Endometrial microvascular endothelial cells (primary cell): ENCODE measurements around the gene PCDHGC5. TPM values are rescaled to one million over a fixed set of nuclear protein-coding genes. Genes with fewer than 3 reads are reported as not detected.

Source experiments
- in situ Hi-C: cut with HindIII; loops from 2 replicates; pipeline ENCODE4 v1.10.0; 2017; ENCODE audit warnings: low sequenced_read_pairs, low pct_unique_long_range_greater_than_20kb; ENCODE audit errors: inconsistent ontology term
- total RNA-seq: library from RNA; depleted of rRNA; stranded (reverse); fragments of >200 nt; gene quantifications from one replicate; pipeline ENCODE4 v1.2.3, GENCODE V29; 2015; ENCODE audit errors: inconsistent ontology term

Gene PCDHGC5
- total RNA-seq, 1 donor from 2014 or later: not detected

DNA sequence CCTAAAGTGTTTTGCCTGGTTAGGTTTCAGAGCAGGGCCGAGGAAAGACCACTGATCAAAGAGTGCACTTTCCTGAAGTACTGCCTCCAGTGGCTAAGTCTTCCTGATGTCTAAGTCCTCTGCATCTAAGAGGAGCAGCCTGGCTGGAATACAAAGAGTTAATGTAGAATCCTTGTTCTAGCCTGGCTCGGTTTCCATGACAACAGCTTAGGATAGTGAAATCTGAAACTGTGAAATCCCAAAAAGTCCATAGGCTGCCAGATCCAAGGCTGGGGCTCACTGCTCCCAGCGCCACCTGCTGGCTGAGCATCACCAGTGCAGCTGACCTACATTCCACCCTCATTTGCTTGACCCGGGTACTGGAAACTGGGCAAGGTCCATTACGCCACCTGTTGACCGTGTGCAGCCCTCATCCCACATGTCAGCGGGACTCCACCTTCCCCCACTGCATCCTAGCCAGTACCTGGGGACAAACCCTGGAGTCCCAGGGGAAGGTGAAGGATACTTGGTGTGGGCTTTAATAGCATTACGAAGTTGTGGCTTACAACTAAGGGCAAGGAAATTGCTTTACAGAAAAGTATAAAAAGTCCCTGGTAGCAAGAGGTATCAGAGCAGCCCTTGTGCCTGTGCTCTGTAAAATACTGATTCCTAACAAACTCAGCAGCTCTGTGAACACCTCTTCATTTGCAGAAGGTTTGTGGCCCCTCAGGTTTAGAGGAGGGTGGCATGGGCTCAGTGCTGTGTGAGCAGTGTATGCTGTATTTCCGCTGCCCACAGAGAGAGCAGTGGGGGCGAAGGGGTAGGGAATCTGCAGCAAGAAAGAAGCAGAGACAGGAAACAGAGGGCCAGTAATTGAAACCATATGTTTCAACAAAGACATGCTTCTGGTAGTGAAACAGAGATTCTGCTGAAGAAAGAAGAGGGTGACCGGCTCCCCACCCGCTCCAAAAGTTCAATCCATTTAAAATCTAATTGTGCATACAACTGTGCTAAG is 36.0 kb downstream of the PCDHGC5 start:
- in situ Hi-C loops: no loop called here

DNA sequence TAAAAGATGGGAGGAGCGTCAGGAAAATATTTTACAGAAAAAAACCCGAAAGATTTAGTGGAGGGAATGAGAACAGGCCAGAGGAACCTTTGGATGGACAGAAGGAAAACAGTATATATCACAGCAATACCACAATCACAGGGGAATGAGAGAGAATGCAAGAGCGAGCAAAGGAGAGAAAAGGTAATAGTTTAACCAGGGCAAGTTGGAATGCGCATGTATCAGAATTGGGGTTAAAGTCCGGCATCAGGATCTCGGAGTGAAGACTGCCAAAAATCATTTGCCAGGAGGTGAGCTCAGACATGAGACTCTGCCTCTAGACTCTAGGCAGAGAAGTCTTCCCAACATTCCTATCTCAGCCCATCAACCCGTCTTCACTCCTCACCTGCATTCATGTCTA is 36.8 kb downstream of the PCDHGC5 start:
- in situ Hi-C loops: no loop called here

DNA sequence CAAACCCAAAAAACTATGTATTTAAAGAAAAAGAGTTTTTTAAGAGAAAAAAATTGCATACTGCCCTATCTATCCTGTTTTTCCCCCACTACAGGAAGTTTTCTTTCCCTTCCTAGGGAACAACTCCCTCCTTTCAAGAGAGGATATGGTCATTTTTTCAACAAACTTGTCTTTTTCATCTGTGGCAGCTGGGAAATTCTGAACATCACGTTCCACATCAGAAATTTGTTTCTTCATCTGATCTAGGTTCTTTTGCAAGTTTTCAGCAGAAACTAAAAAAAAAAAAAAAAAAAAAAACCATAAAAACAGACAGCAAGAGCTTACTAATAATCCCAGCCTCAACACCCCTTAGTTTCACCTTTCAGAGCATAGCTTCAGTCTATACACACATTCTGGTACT is 38.5 kb downstream of the PCDHGC5 start:
- in situ Hi-C loops: no loop called here

DNA sequence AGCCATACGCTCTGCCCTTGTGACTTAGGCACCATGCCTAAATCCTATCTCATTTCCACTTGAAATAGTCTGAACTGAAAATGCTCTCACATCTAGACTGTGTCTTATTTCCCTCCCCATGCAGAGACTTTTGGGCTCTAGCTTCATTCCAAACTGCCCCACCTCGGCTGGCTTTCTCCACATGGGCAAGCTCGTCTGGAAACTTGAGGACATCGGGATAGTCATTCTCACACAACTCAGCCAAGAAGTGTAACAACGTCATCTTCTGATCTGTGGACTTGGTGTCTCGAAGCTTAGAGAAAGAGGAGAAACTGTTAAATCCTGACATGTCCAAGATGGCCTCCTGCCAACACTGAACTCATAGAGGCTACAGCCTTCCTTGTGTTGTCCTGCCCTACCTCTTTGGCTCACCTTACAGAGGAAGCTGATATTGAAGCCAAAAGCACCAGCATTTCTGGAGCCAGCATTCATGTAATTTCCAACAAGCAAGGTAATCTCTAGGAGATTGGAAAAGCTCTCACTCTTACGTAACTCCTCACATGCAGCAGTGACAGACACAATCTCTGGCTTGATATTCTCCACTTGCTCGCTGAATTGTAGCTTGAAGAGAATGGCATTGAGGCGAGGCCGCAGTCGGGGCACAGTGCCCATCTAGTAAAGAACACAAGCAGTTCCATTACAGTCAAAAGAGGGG is 39.6 kb downstream of the PCDHGC5 start:
- in situ Hi-C loops: no loop called here

DNA sequence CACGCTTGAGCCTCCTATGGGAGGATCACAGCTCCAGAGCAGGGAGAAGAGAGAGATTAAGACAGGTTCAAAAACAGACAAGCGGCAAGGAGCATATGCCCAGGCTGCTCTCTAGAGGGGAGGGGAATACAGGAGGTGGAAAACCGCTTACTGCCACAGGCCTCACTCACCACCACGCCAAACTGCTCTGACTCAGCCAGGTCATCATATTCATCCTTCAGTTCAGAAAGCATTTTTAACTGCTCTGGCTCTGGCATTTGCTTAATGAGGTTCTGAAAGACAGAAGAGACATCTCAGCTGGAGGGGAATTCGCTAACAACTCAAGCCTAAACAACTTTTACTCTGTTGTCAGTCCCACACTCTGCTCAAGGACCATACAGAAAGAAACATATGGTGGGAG is 40.1 kb downstream of the PCDHGC5 start:
- in situ Hi-C loops: no loop called here

DNA sequence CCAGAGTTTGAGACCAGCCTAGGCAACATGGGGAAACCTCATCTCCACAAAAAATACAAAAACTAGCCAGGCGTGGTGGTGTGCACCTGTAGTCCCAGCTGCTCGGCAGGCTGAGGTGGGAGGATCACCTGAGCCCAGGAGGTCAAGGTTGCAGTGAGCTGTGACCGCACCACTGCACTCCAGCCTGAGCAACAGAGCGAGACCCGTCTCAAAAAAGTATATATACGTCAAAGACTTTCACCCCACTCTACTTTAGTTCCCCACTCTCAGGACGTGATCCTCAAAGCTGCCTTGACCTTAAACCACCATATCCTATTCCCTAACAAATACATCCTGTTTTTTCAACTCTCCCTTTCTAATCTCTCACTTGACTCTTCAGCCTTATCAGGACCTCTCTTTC is 41.0 kb downstream of the PCDHGC5 start:
- in situ Hi-C loops: no loop called here

DNA sequence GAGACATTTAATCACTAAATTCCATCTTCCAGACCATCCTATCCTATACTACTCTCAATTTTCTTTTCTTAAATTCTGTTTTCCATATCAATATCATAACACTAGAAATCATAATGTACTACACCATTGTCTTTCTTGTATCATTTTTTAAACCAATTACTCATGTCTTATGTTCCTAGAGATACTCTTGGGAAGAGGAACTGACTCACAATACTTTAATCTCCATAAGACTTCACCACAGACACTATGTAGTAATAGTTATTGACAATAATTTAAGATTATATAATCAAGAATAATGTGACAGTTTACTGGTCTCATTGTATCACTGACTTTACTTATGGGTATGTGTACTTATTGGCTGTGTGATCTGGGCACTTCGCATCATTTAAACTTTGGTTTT is 43.8 kb downstream of the PCDHGC5 start:
- in situ Hi-C loops: no loop called here

DNA sequence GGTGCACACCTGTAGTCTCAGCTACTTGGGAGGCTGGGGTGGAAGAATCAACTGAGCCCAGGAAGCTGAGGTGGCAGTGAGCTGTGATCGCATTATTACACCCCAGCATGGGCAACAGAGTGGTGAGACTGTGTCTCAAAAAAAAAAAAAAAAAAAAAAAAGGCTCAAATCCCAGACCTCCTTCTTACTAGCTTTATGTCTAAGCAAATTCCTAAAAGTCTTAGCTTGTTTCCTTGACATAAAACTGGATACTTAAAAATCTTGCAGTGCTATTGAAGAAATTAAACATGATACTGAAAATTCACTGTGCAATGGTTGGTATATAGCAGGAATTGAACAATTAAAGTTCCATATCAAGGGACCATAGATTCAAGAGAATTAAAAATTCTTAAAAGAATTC is 45.0 kb downstream of the PCDHGC5 start:
- in situ Hi-C loops: no loop called here

DNA sequence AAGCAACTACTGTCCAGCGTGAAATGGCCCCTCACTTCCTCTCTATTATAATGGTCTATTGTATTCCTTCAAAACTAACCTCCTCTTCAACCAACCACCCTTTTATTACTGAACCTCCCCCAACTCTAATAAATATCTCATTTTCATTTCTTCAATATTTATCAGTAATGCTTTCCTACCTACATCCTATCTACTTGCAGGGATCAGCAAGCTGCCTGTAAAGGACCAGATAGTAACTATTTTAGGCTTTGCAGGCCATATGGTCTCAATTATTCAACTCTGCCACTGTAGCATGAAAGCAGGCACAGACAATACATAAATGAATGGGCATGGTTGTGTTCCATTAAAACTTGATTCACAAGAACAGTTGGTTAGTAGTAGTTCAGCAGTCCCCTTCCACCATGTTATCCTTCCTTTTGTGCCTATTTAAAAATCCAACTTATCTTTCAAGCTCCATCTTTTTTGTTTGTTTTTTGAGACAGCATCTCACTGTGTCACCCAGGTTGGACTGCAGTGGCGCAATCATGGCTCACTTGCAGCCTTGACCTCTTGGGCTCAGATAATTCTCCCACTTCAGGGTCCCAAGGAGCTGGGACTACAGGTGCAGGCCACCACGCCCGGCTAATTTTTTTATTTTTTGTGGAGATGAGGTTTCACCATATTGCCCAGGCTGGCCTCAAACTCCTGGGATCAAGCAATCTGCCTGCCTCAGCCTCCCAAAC is 45.8 kb downstream of the PCDHGC5 start:
- in situ Hi-C loops: no loop called here

Other genes with a start within 250 kb of the PCDHGC5 start
- not detected for gene PCDHB15, start 243.7 kb upstream of the PCDHGC5 start, total RNA-seq
- 0.09 TPM for gene SLC25A2, start 185.0 kb upstream of the PCDHGC5 start, total RNA-seq
- 45.0 TPM for gene TAF7, start 168.3 kb upstream of the PCDHGC5 start, total RNA-seq
- 0.09 TPM for gene PCDHGA1, start 158.6 kb upstream of the PCDHGC5 start, total RNA-seq
- gene PCDHGA2, start 150.3 kb upstream of the PCDHGC5 start, total RNA-seq: 0.84 TPM
- 1.3 TPM for gene PCDHGA3, start 145.3 kb upstream of the PCDHGC5 start, total RNA-seq
- 0.74 TPM for gene PCDHGB1, start 139.0 kb upstream of the PCDHGC5 start, total RNA-seq
- 3.2 TPM for gene PCDHGA4, start 134.1 kb upstream of the PCDHGC5 start, total RNA-seq
- gene PCDHGB2, start 129.1 kb upstream of the PCDHGC5 start, total RNA-seq: 2.0 TPM
- 0.46 TPM for gene PCDHGA5, start 124.9 kb upstream of the PCDHGC5 start, total RNA-seq
- gene PCDHGB3, start 118.8 kb upstream of the PCDHGC5 start, total RNA-seq: 0.65 TPM
- gene PCDHGA6, start 115.2 kb upstream of the PCDHGC5 start, total RNA-seq: 1.2 TPM
- 1.0 TPM for gene PCDHGA7, start 106.3 kb upstream of the PCDHGC5 start, total RNA-seq
- gene PCDHGB4, start 101.4 kb upstream of the PCDHGC5 start, total RNA-seq: 2.4 TPM
- gene PCDHGA8, start 96.4 kb upstream of the PCDHGC5 start, total RNA-seq: under 0.01 TPM
- 3.7 TPM for gene PCDHGB5, start 91.1 kb upstream of the PCDHGC5 start, total RNA-seq
- gene PCDHGA9, start 86.3 kb upstream of the PCDHGC5 start, total RNA-seq: 0.19 TPM
- gene PCDHGB6, start 81.1 kb upstream of the PCDHGC5 start, total RNA-seq: 1.0 TPM
- gene PCDHGA10, start 76.1 kb upstream of the PCDHGC5 start, total RNA-seq: 1.1 TPM
- gene PCDHGB7, start 71.4 kb upstream of the PCDHGC5 start, total RNA-seq: 1.2 TPM
- 4.5 TPM for gene PCDHGA11, start 68.0 kb upstream of the PCDHGC5 start, total RNA-seq
- 0.74 TPM for gene PCDHGA12, start 58.6 kb upstream of the PCDHGC5 start, total RNA-seq
- gene PCDHGC3, start 13.1 kb upstream of the PCDHGC5 start, total RNA-seq: 8.1 TPM
- gene PCDHGC4, start 4.1 kb upstream of the PCDHGC5 start, total RNA-seq: not detected
- gene DIAPH1, start 129.9 kb downstream of the PCDHGC5 start, total RNA-seq: 91.6 TPM
- gene HDAC3, start 147.8 kb downstream of the PCDHGC5 start, total RNA-seq: 43.5 TPM
- gene RELL2, start 147.9 kb downstream of the PCDHGC5 start, total RNA-seq: 9.0 TPM
- 68.2 TPM for gene FCHSD1, start 162.3 kb downstream of the PCDHGC5 start, total RNA-seq
- gene ARAP3, start 193.1 kb downstream of the PCDHGC5 start, total RNA-seq: 58.1 TPM